HepG2 (cell line): ENCODE data around the gene ZNF444. TPM values are rescaled to one million over a fixed set of nuclear protein-coding genes. Genes with fewer than 3 reads are reported as not detected.

ENCODE experiments used
- BHLHE40 ChIP-seq: IDR thresholded peaks from 2 replicates; pipeline ENCODE4 v1.6.1; 2011; ENCODE audit warnings: low read length, improper control_type of control experiment
- CHD4 ChIP-seq: fragments of 200-600 bp; sonication (generic); IDR thresholded peaks from 2 replicates; pipeline ENCODE4 v1.7.0; 2017; ENCODE audit warnings: mild to moderate bottlenecking, low read length, borderline replicate concordance
- GZF1 ChIP-seq: sonication (generic); formaldehyde crosslinking; IDR thresholded peaks from 2 replicates; pipeline ENCODE4 v1.5.1; 2020; ENCODE audit warnings: mild to moderate bottlenecking, missing genetic modification reagents
- HOXA9 ChIP-seq: sonication (generic); formaldehyde crosslinking; IDR thresholded peaks from 2 replicates; pipeline ENCODE4 v1.8.1; 2022; ENCODE audit warnings: missing genetic modification reagents, mild to moderate bottlenecking, moderate library complexity, borderline replicate concordance
- MATR3 ChIP-seq: sonication (generic); formaldehyde crosslinking; IDR thresholded peaks from 2 replicates; pipeline ENCODE4 v1.4.0; 2020; ENCODE audit warnings: missing genetic modification reagents
- NAIF1 ChIP-seq: sonication (generic); formaldehyde crosslinking; IDR thresholded peaks from 2 replicates; pipeline ENCODE4 v1.5.0; 2020; ENCODE audit warnings: mild to moderate bottlenecking, missing genetic modification reagents, borderline replicate concordance
- RARG ChIP-seq: sonication (generic); formaldehyde crosslinking; IDR thresholded peaks from 2 replicates; pipeline ENCODE4 v1.4.0; 2020; ENCODE audit warnings: low read depth, mild to moderate bottlenecking, missing genetic modification reagents
- RERE ChIP-seq: IDR thresholded peaks from 2 replicates; pipeline ENCODE4 v1.6.1; 2016; ENCODE audit warnings: low read depth, missing genetic modification reagents, missing compliant biosample characterization
- SMARCC2 ChIP-seq: fragments of 450-650 bp; IDR thresholded peaks from 2 replicates; pipeline ENCODE4 v1.6.1; 2017; ENCODE audit warnings: antibody characterized with exemption, mild to moderate bottlenecking
- SUZ12 ChIP-seq: fragments of 150-350 bp; IDR thresholded peaks from 2 replicates; pipeline ENCODE4 v1.6.1; 2014; ENCODE audit warnings: low read depth, low read length
- ZNF407 ChIP-seq: sonication (generic); formaldehyde crosslinking; IDR thresholded peaks from one replicate; pipeline ENCODE4 v1.5.1; 2020; ENCODE audit warnings: mild to moderate bottlenecking, missing genetic modification reagents; ENCODE audit errors: not compliant biosample characterization
- ZNF468 ChIP-seq: sonication (generic); formaldehyde crosslinking; IDR thresholded peaks from 2 replicates; pipeline ENCODE4 v1.8.0; 2022; ENCODE audit warnings: mild to moderate bottlenecking, moderate library complexity, missing genetic modification reagents
- ZNF570 ChIP-seq: sonication (generic); formaldehyde crosslinking; IDR thresholded peaks from 2 replicates; pipeline ENCODE4 v1.4.0; 2020; ENCODE audit warnings: mild to moderate bottlenecking, missing genetic modification reagents, borderline replicate concordance
- ZNF576 ChIP-seq: sonication (generic); formaldehyde crosslinking; IDR thresholded peaks from 2 replicates; pipeline ENCODE4 v1.4.0; 2020; ENCODE audit warnings: mild to moderate bottlenecking, missing genetic modification reagents
- ZSCAN22 ChIP-seq: sonication (generic); formaldehyde crosslinking; IDR thresholded peaks from 2 replicates; pipeline ENCODE4 v1.4.0; 2020; ENCODE audit warnings: mild to moderate bottlenecking, missing genetic modification reagents
- polyA plus RNA-seq, 8 experiments: library from polyadenylated mRNA; depleted of rRNA in 3 of 8; stranded (reverse) in 7 of 8; unstranded in 1 of 8; fragments of >200 nt; fragmentation: Illumina TruSeq in 4 of 8; extraction: Trizol in 4 of 8; gene quantifications; 2 replicates each; pipeline versions ENCODE4 v1.2.1 to v1.2.3, GENCODE V29; 2011 to 2016; ENCODE audit warnings: low read depth in 4 of 8, missing spikeins in 1 of 8, mixed read lengths in 1 of 8; ENCODE audit not compliant: insufficient read depth in 1 of 8
- total RNA-seq, 5 experiments: library from RNA; depleted of rRNA; stranded (reverse); fragments of >200 nt; fragmentation: Illumina TruSeq; extraction: Trizol; gene quantifications; 2 replicates each; pipeline ENCODE4 v1.2.3, GENCODE V29; 2016; ENCODE audit warnings: low read depth in 1 of 5

Gene ZNF444
- total and polyA plus RNA-seq, 2 of the 13 experiments (the other 11 are each of a cell fraction or from before 2014, with no cell fraction given), result 27.4 to 30.3 TPM

GRCh38 chr19:56140583-56141416, at the start of gene ZNF444 (continued):
- no peak for TF ChIP-seq RERE (CRISPR knock-in tag)
- no peak for TF ChIP-seq ZNF468
- TF ChIP-seq CHD4, result no peak
- no peak for TF ChIP-seq ZNF570
- TF ChIP-seq ZNF576, result no peak; the same call in 1 of the 2 replicates
- TF ChIP-seq HOXA9 (CRISPR knock-in tag), result no peak
- TF ChIP-seq MATR3 (CRISPR knock-in tag), result no peak
- TF ChIP-seq GZF1, result peak; percentile 65; the same call in 1 of the 2 replicates
- TF ChIP-seq SUZ12, result peak; percentile 89
- no peak for TF ChIP-seq RARG (CRISPR knock-in tag)
- no peak for TF ChIP-seq NAIF1 (CRISPR knock-in tag)
- no peak for TF ChIP-seq ZNF407 (CRISPR knock-in tag)
- no peak for TF ChIP-seq BHLHE40
- TF ChIP-seq SMARCC2, result no peak
- no peak for TF ChIP-seq ZSCAN22 (CRISPR knock-in tag)
